ENCODE results near the gene ZNF862.

ZNF862 gene

GRCh38 chr7:149843566-149843965 is 5.4 kb downstream of the ZNF862 start:
- Histone ChIP-seq H3K4me3 (ENCODE audit: insufficient read depth, low read depth, low read length) (no peak overlapping the region), H3K4me1 (ENCODE audit: control insufficient read depth, insufficient read depth, low read length) (no peaks in the 10 kb centered on the region), H3K27me3 (ENCODE audit: control insufficient read depth, insufficient read depth, low read length, poor library complexity, severe bottlenecking) (peaks cover 18% of the 10 kb centered on the region), H3K36me3 (ENCODE audit: control insufficient read depth, insufficient read depth, low read length) (no peaks in the 10 kb centered on the region), H3K9me3 (ENCODE audit: control insufficient read depth, low read length) (no peaks in the 10 kb centered on the region), H3K27ac (ENCODE audit: insufficient read depth, low read depth, low read length, poor library complexity, severe bottlenecking) (no peak overlapping the region)
- WGBS, 2 experiments: 92 to 93% methylated on average over 9 of the region's 9 CpGs

- Histone ChIP-seq H3K27ac (ENCODE audit: insufficient read depth, low read depth, low read length, poor library complexity, severe bottlenecking) (no peak overlapping the region), H3K9me3 (ENCODE audit: control insufficient read depth, low read length) (no peaks in the 10 kb centered on the region), H3K36me3 (ENCODE audit: control insufficient read depth, insufficient read depth, low read length) (no peaks in the 10 kb centered on the region), H3K27me3 (ENCODE audit: control insufficient read depth, insufficient read depth, low read length, poor library complexity, severe bottlenecking) (peaks cover 11% of the 10 kb centered on the region), H3K4me3 (ENCODE audit: insufficient read depth, low read depth, low read length) (no peak overlapping the region), H3K4me1 (ENCODE audit: control insufficient read depth, insufficient read depth, low read length) (no peaks in the 10 kb centered on the region)
- WGBS, 2 experiments: 71 to 79% methylated on average over 6 of the region's 6 CpGs
These were observed 6.3 kb downstream of the ZNF862 start for GRCh38 chr7:149844445-149844844.

GRCh38 chr7:149845257-149845980 is 7.2 kb downstream of the ZNF862 start:
- Histone ChIP-seq H3K27me3 (ENCODE audit: control insufficient read depth, insufficient read depth, low read length, poor library complexity, severe bottlenecking) (peaks cover 7% of the 10 kb centered on the region), H3K36me3 (ENCODE audit: control insufficient read depth, insufficient read depth, low read length) (no peaks in the 10 kb centered on the region), H3K27ac (ENCODE audit: insufficient read depth, low read depth, low read length, poor library complexity, severe bottlenecking) (no peak overlapping the region), H3K4me1 (ENCODE audit: control insufficient read depth, insufficient read depth, low read length) (peaks cover 5% of the 10 kb centered on the region), H3K4me3 (ENCODE audit: insufficient read depth, low read depth, low read length) (no peak overlapping the region), H3K9me3 (ENCODE audit: control insufficient read depth, low read length) (no peaks in the 10 kb centered on the region)
- WGBS, 2 experiments: 92 to 94% methylated on average over 5 of the region's 5 CpGs

GRCh38 chr7:149846021-149846420 is 7.8 kb downstream of the ZNF862 start:
- 94 to 98% methylated on average over 9 of the region's 9 CpGs for WGBS, 2 experiments
- Histone ChIP-seq H3K27me3 (ENCODE audit: control insufficient read depth, insufficient read depth, low read length, poor library complexity, severe bottlenecking) (peaks cover 7% of the 10 kb centered on the region), H3K36me3 (ENCODE audit: control insufficient read depth, insufficient read depth, low read length) (no peaks in the 10 kb centered on the region), H3K9me3 (ENCODE audit: control insufficient read depth, low read length) (no peaks in the 10 kb centered on the region), H3K27ac (ENCODE audit: insufficient read depth, low read depth, low read length, poor library complexity, severe bottlenecking) (no peak overlapping the region), H3K4me3 (ENCODE audit: insufficient read depth, low read depth, low read length) (no peak overlapping the region), H3K4me1 (ENCODE audit: control insufficient read depth, insufficient read depth, low read length) (peaks cover 5% of the 10 kb centered on the region)

GRCh38 chr7:149846436-149847046 is 8.4 kb downstream of the ZNF862 start:
- H3K36me3 ChIP-seq (ENCODE audit: control insufficient read depth, insufficient read depth, low read length): no peaks in the 10 kb centered on the region
- H3K27ac ChIP-seq (ENCODE audit: insufficient read depth, low read depth, low read length, poor library complexity, severe bottlenecking): no peak overlapping the region
- WGBS, 2 experiments: 91 to 97% methylated on average over 3 of the region's 3 CpGs
- no peak overlapping the region for H3K4me3 ChIP-seq (ENCODE audit: insufficient read depth, low read depth, low read length)
- H3K27me3 ChIP-seq (ENCODE audit: control insufficient read depth, insufficient read depth, low read length, poor library complexity, severe bottlenecking): peaks cover 7% of the 10 kb centered on the region
- H3K4me1 ChIP-seq (ENCODE audit: control insufficient read depth, insufficient read depth, low read length): peaks cover 5% of the 10 kb centered on the region
- no peaks in the 10 kb centered on the region for H3K9me3 ChIP-seq (ENCODE audit: control insufficient read depth, low read length)

- H3K4me1 ChIP-seq (ENCODE audit: control insufficient read depth, insufficient read depth, low read length): peaks cover 5% of the 10 kb centered on the region
- WGBS, 2 experiments: 81 to 83% methylated on average over 6 of the region's 6 CpGs
- H3K4me3 ChIP-seq (ENCODE audit: insufficient read depth, low read depth, low read length): no peak overlapping the region
- H3K27me3 ChIP-seq (ENCODE audit: control insufficient read depth, insufficient read depth, low read length, poor library complexity, severe bottlenecking): no peaks in the 10 kb centered on the region
- H3K36me3 ChIP-seq (ENCODE audit: control insufficient read depth, insufficient read depth, low read length): no peaks in the 10 kb centered on the region
- no peaks in the 10 kb centered on the region for H3K9me3 ChIP-seq (ENCODE audit: control insufficient read depth, low read length)
- H3K27ac ChIP-seq (ENCODE audit: insufficient read depth, low read depth, low read length, poor library complexity, severe bottlenecking): no peak overlapping the region
These were observed 11.0 kb downstream of the ZNF862 start for GRCh38 chr7:149849174-149849573.

GRCh38 chr7:149850007-149850594 is 11.9 kb downstream of the ZNF862 start:
- WGBS, 2 experiments: 76 to 80% methylated on average over 16 of the region's 16 CpGs
- no peaks in the 10 kb centered on the region for H3K36me3 ChIP-seq (ENCODE audit: control insufficient read depth, insufficient read depth, low read length)

GRCh38 chr7:149850716-149851115 is 12.5 kb downstream of the ZNF862 start:
- no peak overlapping the region for H3K27ac ChIP-seq (ENCODE audit: insufficient read depth, low read depth, low read length, poor library complexity, severe bottlenecking)
- peaks cover 21% of the 10 kb centered on the region for H3K4me1 ChIP-seq (ENCODE audit: control insufficient read depth, insufficient read depth, low read length)
- H3K36me3 ChIP-seq (ENCODE audit: control insufficient read depth, insufficient read depth, low read length): no peaks in the 10 kb centered on the region
- H3K27me3 ChIP-seq (ENCODE audit: control insufficient read depth, insufficient read depth, low read length, poor library complexity, severe bottlenecking): no peaks in the 10 kb centered on the region
- H3K9me3 ChIP-seq (ENCODE audit: control insufficient read depth, low read length): no peaks in the 10 kb centered on the region
- WGBS, 2 experiments: 93 to 94% methylated on average over 4 of the region's 4 CpGs
- no peak overlapping the region for H3K4me3 ChIP-seq (ENCODE audit: insufficient read depth, low read depth, low read length)

More at GRCh38 chr7:149850007-149850594, 11.9 kb downstream of the ZNF862 start:
- H3K4me1 ChIP-seq (ENCODE audit: control insufficient read depth, insufficient read depth, low read length): peaks cover 14% of the 10 kb centered on the region
- H3K27ac ChIP-seq (ENCODE audit: insufficient read depth, low read depth, low read length, poor library complexity, severe bottlenecking): no peak overlapping the region
- no peak overlapping the region for H3K4me3 ChIP-seq (ENCODE audit: insufficient read depth, low read depth, low read length)
- H3K9me3 ChIP-seq (ENCODE audit: control insufficient read depth, low read length): no peaks in the 10 kb centered on the region
- H3K27me3 ChIP-seq (ENCODE audit: control insufficient read depth, insufficient read depth, low read length, poor library complexity, severe bottlenecking): no peaks in the 10 kb centered on the region

- Histone ChIP-seq H3K9me3 (ENCODE audit: control insufficient read depth, low read length) (no peaks in the 10 kb centered on the region), H3K4me3 (ENCODE audit: insufficient read depth, low read depth, low read length) (no peak overlapping the region), H3K27me3 (ENCODE audit: control insufficient read depth, insufficient read depth, low read length, poor library complexity, severe bottlenecking) (no peaks in the 10 kb centered on the region), H3K4me1 (ENCODE audit: control insufficient read depth, insufficient read depth, low read length) (peaks cover 22% of the 10 kb centered on the region), H3K36me3 (ENCODE audit: control insufficient read depth, insufficient read depth, low read length) (no peaks in the 10 kb centered on the region), H3K27ac (ENCODE audit: insufficient read depth, low read depth, low read length, poor library complexity, severe bottlenecking) (no peak overlapping the region)
- 93 to 95% methylated on average over 9 of the region's 9 CpGs for WGBS, 2 experiments
These were observed 13.3 kb downstream of the ZNF862 start for GRCh38 chr7:149851449-149851848.

GRCh38 chr7:149853157-149853556 is 15.0 kb downstream of the ZNF862 start:
- H3K27me3 ChIP-seq (ENCODE audit: control insufficient read depth, insufficient read depth, low read length, poor library complexity, severe bottlenecking): no peaks in the 10 kb centered on the region
- peaks cover 22% of the 10 kb centered on the region for H3K4me1 ChIP-seq (ENCODE audit: control insufficient read depth, insufficient read depth, low read length)
- no peaks in the 10 kb centered on the region for H3K36me3 ChIP-seq (ENCODE audit: control insufficient read depth, insufficient read depth, low read length)
- no peak overlapping the region for H3K27ac ChIP-seq (ENCODE audit: insufficient read depth, low read depth, low read length, poor library complexity, severe bottlenecking)
- no peaks in the 10 kb centered on the region for H3K9me3 ChIP-seq (ENCODE audit: control insufficient read depth, low read length)
- WGBS, 2 experiments: 94 to 95% methylated on average over 7 to 9 of the region's 9 CpGs
- no peak overlapping the region for H3K4me3 ChIP-seq (ENCODE audit: insufficient read depth, low read depth, low read length)

Measured in ectodermal cell (in vitro differentiated cells).